ENCODE data around the gene MED9. TPM values are rescaled to one million over a fixed set of nuclear protein-coding genes. Genes with fewer than 3 reads are reported as not detected.
A peak's percentile ranks its signal among the peaks of the same experiment; 100 is the strongest.

The MED9 gene
- total and polyA plus RNA-seq, 2 of the 4 experiments (the other 2 are of a cell fraction) = 6.1 to 10.1 TPM

DNA sequence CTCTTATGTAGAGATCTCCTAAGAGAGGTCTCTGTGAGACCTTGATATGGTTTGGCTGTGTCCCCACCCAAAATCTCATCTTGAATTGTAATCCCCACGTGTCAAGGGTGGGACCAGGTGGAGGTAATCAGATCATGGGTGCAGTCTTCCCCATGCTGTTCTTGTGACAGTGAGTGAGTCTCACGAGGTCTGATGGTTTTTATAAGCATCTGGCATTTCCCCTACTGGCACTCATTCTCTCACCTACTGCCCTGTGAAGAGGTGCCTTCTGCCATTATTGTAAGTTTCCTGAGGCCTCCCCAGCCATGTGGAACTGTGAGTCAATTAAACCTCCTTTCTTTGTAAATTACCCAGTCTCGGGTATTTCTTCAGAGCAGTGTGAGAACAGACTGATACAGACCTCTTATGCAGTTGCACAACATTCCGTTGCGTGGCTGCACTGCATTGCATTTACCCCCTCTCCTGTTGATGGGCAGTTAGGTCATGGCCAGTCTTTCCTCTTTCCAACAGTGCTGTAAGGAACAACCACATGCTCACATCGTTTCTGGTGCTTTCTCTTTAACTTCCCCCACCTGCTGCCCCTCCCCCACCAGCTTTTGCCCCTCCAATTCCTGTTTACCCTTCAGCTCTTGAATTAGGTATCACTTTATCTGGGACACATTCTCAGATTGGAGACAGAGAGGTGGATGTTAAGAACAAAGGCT is 43.6 kb upstream of the MED9 start:
- ATAC-seq (ENCODE audit: low read depth) = no peak
- Histone ChIP-seq H3K4ac (ENCODE audit: low read depth, low read length) (no peak overlapping the region), H4K91ac (ENCODE audit: insufficient read depth, low read depth, low read length) (no peak overlapping the region), H2BK20ac (ENCODE audit: low read depth, low read length) (0 out of 2 replicates have a peak overlapping the region, but pooled peaks have one; percentile 8), H3K9me3 (ENCODE audit: control insufficient read depth, insufficient read depth, low read length) (peaks cover 2% of the 10 kb centered on the region; the same call in 1 of the 2 replicates), H3K56ac (ENCODE audit: extremely low read depth, insufficient read depth, low read length) (no peak overlapping the region), H3K27ac (ENCODE audit: insufficient read depth, low read length) (no peak overlapping the region), H2BK5ac (ENCODE audit: low read depth, low read length, poor library complexity, severe bottlenecking) (no peak overlapping the region), H3K4me2 (ENCODE audit: low read depth, low read length) (no peak overlapping the region), H2AFZ (replicated peaks; ENCODE audit: low read length, poor library complexity) (no peak overlapping the region), H2AK9ac (replicated peaks; ENCODE audit: low read depth, low read length, poor library complexity) (no peak overlapping the region), H4K20me1 (ENCODE audit: insufficient read depth, low read length) (peaks cover 3% of the 10 kb centered on the region; the same call in 1 of the 2 replicates), H3K18ac (ENCODE audit: low read depth, low read length) (no peak overlapping the region; the same call in 1 of the 2 replicates), H3K4me3 (ENCODE audit: insufficient read depth, low read depth, low read length) (no peak overlapping the region), H3K14ac (replicated peaks; ENCODE audit: low read depth, low read length) (no peak overlapping the region), H3K79me1 (ENCODE audit: low read depth in 1 of 2, low read length in 2 of 2) (no peaks in the 10 kb centered on the region), H2BK120ac (ENCODE audit: low read depth, low read length) (peak overlapping the region; percentile 28; the same call in 1 of the 2 replicates), H3K9ac (ENCODE audit: low read depth, low read length) (no peak overlapping the region), H3K4me1 (ENCODE audit: control insufficient read depth, insufficient read depth, low read length) (peaks cover 14% of the 10 kb centered on the region), H2AK5ac (ENCODE audit: low read depth, low read length) (peak overlapping the region; percentile 54; the same call in 1 of the 2 replicates), H3K36me3 (ENCODE audit: control insufficient read depth, insufficient read depth, low read length) (no peaks in the 10 kb centered on the region), H4K5ac (ENCODE audit: low read depth, low read length) (no peak overlapping the region), H3K23ac (ENCODE audit: low read depth, low read length) (no peak overlapping the region), H2BK15ac (ENCODE audit: low read depth, low read length) (no peak overlapping the region), H3K9me1 (ENCODE audit: insufficient read depth, low read length) (peaks cover 18% of the 10 kb centered on the region), H3K27me3 (ENCODE audit: control insufficient read depth, insufficient read depth, low read length) (no peaks in the 10 kb centered on the region), H4K8ac (ENCODE audit: low read depth in 2 of 2, low read length in 2 of 2) (no peak overlapping the region)
- no TSS peak for BruUV-seq (replicated peaks)
- WGBS, 2 experiments (ENCODE audit: extremely low coverage in 2 of 2, insufficient read length in 1 of 2) = 82% methylated on average over 2 of the region's 6 CpGs; no CpG with 5 or more reads in 1 of the 2 experiments
- peak; percentile 72 for DNase-seq
- dilution Hi-C loops (cut with HindIII; ENCODE audit: low sequenced_read_pairs, unreplicated experiment) (no loop called here), in situ Hi-C loops (cut with MboI; ENCODE audit: low sequenced_read_pairs) (no loop called here), intact Hi-C loops (cut with micrococcal nuclease) (no loop called here)
- ChIA-PET CTCF (no interaction called here), POLR2A (ENCODE audit: unreplicated experiment) (no interaction called here)
- TF ChIP-seq NFE2L2 (IDR thresholded peaks at IDR 0.05; ENCODE audit: low read depth, low read length) = no peak
- no peak for TF ChIP-seq MXI1 (IDR thresholded peaks at IDR 0.05; ENCODE audit: borderline replicate concordance, low read depth, low read length)
- TF ChIP-seq POLR2A (IDR thresholded peaks at IDR 0.05; ENCODE audit: low read depth, low read length) = no peak
- no peak for TF ChIP-seq RFX5 (IDR thresholded peaks at IDR 0.05; ENCODE audit: low read depth, low read length)
- TF ChIP-seq, protein P1, sequence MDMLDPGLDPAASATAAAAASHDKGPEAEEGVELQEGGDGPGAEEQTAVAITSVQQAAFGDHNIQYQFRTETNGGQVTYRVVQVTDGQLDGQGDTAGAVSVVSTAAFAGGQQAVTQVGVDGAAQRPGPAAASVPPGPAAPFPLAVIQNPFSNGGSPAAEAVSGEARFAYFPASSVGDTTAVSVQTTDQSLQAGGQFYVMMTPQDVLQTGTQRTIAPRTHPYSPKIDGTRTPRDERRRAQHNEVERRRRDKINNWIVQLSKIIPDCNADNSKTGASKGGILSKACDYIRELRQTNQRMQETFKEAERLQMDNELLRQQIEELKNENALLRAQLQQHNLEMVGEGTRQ (IDR thresholded peaks at IDR 0.05; ENCODE audit: low read depth, low read length) = no peak
- TF ChIP-seq MAZ (IDR thresholded peaks at IDR 0.05; ENCODE audit: borderline replicate concordance, low read depth, low read length) = no peak
- TF ChIP-seq CEBPB (IDR thresholded peaks at IDR 0.05; ENCODE audit: low read depth, low read length) = peak; percentile 94
- TF ChIP-seq, protein P2, sequence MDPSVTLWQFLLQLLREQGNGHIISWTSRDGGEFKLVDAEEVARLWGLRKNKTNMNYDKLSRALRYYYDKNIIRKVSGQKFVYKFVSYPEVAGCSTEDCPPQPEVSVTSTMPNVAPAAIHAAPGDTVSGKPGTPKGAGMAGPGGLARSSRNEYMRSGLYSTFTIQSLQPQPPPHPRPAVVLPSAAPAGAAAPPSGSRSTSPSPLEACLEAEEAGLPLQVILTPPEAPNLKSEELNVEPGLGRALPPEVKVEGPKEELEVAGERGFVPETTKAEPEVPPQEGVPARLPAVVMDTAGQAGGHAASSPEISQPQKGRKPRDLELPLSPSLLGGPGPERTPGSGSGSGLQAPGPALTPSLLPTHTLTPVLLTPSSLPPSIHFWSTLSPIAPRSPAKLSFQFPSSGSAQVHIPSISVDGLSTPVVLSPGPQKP (IDR thresholded peaks at IDR 0.05; ENCODE audit: borderline replicate concordance, low read depth, low read length) = no peak
- TF ChIP-seq, protein P3, sequence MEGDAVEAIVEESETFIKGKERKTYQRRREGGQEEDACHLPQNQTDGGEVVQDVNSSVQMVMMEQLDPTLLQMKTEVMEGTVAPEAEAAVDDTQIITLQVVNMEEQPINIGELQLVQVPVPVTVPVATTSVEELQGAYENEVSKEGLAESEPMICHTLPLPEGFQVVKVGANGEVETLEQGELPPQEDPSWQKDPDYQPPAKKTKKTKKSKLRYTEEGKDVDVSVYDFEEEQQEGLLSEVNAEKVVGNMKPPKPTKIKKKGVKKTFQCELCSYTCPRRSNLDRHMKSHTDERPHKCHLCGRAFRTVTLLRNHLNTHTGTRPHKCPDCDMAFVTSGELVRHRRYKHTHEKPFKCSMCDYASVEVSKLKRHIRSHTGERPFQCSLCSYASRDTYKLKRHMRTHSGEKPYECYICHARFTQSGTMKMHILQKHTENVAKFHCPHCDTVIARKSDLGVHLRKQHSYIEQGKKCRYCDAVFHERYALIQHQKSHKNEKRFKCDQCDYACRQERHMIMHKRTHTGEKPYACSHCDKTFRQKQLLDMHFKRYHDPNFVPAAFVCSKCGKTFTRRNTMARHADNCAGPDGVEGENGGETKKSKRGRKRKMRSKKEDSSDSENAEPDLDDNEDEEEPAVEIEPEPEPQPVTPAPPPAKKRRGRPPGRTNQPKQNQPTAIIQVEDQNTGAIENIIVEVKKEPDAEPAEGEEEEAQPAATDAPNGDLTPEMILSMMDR (conservative IDR thresholded peaks at IDR 0.05; ENCODE audit: low read depth, low read length) = 0 out of 2 replicates have a peak, but pooled peaks have one; percentile 6
